GM18861 (cell line): ENCODE results near the gene UBASH3B.

Source experiments
- ATAC-seq: cut with Tn5 transposase; IDR thresholded peaks from one replicate; pipeline ENCODE4 v1.9.1; 2021; ENCODE audit not compliant: unreplicated experiment

UBASH3B gene

GRCh38 chr11:122754553-122755322, 99.2 kb downstream of the UBASH3B start:
- no peak for ATAC-seq

GRCh38 chr11:122755409-122755808, 99.9 kb downstream of the UBASH3B start:
- no peak for ATAC-seq

DNA sequence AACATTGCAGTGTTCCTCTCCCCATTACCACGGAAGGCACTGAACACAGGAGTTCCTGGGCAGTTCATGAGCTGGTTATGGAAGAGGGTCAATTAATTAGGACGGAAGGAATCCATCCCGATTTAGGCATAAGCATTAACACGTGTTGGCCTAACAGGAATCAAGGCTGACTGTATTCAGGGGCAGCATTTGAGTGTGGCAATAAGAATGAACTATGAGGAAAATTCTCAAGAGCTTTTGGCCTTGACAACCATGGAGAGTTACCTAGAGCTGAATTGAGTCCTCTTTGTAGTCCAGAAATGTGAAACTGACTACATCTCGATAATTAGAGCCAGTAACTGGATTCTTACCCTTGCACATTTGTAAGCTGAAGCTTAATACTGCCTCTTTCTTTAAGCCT, 100.4 kb downstream of the UBASH3B start:
- ATAC-seq: no peak

DNA sequence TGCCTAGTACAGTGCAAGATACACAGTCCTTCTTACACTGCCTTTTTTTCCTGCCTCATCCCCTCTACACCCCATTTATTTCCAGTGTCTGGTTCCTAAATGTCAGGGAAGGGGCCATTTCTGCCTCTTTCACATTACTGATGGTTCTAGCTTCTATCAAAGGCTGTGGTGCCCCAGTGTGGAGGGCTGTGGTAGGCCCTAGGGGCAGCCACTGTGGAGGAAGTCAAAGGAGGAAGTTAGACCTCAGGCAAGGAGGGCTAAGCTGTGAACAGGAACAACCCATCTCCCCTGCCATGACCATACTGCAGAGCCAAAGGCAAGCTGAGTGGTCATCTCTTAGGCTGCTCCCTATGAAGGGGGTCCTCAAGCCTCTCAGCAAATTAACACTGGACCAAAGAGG, 100.9 kb downstream of the UBASH3B start:
- no peak for ATAC-seq

- ATAC-seq: no peak
Measured at GRCh38 chr11:122757201-122757600, 101.7 kb downstream of the UBASH3B start.

DNA sequence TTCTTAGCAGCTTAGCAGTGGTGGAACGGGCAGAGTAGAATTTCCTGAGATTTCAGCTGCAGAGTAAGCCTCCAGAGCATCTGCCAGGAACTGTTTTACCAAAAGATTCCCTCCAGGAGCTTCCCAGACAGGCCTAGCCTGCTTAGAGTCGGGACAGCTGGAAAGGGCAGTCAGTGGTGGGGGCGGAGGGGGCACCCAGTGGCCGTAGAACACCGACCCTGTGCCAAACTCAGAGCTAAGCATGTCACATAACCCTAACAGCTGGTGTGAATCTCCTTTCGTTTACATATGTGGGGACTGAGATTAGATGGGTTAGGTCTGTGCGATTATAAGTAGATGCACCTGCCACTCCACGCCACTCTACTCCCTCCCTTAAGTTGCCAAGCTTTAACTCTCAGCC, 102.8 kb downstream of the UBASH3B start:
- ATAC-seq: no peak

DNA sequence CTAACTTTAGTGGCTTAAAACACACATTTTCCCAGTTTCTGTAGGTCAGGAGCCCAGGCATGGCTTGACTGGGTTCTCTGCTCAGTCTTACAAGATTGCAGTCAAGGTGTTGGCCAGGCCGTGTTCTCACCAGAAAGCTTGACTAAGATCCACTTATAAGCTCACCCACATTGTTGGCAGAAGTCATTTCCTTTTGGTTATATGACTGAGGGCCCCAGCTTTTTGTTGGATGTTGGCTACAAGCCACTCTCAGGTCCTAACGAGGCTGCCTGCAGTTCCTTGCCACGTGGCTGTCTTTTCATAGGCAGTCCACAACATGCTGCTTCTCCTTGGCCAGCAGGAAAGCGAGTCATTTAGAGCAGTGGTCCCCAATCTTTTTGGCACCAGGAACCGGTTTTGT, 103.5 kb downstream of the UBASH3B start:
- ATAC-seq: no peak

DNA sequence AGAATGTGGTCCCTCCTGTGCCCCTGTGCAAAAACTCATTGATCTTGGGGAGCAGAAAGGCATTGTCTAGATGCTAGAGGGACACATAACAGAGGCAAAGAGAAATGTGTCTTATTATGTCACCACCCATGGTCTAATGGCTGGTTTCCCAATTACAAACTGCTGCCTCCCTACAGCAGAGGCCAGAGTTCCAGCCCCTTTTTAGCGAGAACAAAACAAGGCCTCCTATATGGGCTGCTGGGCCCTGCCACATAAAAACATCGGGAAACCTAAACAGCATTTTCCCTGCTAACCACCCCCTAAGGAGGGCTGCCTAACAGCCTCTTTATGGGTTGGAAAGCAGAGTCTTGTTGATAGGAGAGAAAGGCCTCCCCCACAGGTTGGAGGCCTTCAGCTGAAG, 107.6 kb downstream of the UBASH3B start:
- ATAC-seq: no peak

GRCh38 chr11:122764371-122765090, 109.0 kb downstream of the UBASH3B start:
- no peak for ATAC-seq

DNA sequence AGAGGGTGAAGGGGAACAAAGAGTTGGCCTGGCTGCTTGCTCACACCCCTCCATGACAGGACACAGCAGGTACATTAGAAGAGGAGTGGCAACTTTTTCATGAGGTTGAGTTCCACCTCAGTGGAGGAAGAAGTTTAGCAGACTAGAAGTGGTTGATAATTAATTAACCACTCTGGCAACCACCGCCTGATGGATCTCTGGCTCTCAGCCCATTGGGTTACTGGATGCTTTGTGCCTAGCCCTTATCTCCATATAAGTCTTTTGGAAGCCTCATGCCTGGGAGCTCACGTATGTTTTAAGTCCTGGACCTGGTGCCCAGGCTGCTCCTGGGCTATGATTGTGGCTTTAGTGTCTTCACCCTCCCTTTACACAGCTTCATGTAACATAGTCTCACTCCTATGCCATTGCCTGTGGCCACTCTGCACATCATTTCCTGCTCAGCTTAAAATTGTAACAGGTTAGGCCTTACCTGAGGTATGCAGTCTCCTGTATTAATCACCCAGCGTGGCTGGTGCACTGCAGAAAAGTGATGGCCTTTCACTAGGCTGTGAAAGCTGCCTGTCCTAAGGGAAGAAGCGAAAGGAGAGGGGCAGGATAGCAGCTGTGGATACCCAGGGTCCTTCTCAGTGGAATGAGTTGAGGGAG, 110.1 kb downstream of the UBASH3B start:
- ATAC-seq: no peak

GRCh38 chr11:122769126-122769780, 113.7 kb downstream of the UBASH3B start:
- ATAC-seq: no peak

DNA sequence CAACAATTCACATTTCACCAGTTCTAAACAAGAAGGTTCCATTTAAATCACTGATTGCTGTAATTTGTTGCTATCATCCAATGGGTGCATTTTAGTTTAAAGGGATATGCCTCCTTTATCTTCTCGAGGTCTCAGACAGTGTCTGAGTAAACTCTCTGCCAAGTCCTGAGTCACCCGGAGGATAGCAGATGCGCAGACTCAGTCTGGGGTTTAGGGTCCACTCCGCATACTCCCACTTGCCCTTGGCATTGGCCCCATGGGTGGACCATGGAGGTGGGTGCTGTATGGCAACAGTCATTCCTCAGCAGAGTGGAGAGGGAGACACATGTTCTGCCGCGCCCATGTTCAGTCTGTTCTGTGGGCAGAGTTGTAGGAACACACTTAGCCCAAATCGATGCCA, 117.4 kb downstream of the UBASH3B start:
- no peak for ATAC-seq

- no peak for ATAC-seq
Measured at GRCh38 chr11:122773781-122774266, 118.3 kb downstream of the UBASH3B start.

- ATAC-seq: no peak
Measured at GRCh38 chr11:122775675-122776271, 120.3 kb downstream of the UBASH3B start.

GRCh38 chr11:122776546-122776945, 121.0 kb downstream of the UBASH3B start:
- ATAC-seq: no peak

- no peak for ATAC-seq
Measured at GRCh38 chr11:122777343-122777742, 121.8 kb downstream of the UBASH3B start.

DNA sequence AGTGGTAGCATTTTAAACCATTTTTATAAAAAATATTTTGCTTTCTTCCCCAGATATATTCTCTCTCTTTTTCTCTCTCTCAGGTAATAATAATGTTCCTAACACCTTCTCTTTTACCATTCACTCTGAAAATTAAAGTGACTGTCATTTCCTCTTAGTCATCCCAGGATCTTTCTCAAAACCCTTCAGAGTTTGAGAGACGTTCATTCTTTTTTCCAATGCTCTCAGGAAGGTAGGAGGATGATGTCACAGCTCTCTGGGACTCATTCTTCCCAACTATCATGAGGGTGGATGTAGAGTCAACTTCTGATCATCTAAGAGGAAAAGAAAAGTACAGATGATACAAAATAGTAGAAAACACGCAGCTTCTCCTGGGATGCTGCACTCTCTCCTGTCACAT, 122.6 kb downstream of the UBASH3B start:
- no peak for ATAC-seq

DNA sequence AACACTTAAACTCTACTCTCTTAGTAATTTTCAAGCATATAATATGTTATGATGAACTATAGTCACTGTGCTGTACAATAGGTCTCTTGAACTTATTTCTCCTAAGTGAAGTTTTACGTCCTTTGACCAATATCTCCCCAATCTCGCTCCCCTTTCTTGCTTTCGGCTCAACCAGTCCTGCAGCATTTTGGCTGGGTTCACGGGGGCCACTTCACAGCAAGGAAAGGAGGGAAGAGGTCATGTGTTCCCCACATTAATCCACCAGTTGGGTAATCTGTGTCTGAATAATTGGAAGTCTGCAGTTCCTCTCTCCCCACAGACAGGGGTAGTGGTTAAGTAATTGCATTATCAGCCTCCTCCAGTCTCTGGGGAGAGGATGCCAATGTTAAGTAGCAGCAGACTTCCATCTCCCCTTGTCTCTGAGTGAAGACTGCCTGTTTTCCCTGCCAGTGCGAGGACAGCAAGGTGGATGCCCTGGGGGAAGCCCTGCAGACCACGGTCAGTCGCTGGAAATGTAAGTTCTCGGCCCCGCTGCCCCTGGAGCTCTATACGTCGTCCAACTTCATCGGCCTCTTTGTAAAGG, 123.6 kb downstream of the UBASH3B start:
- ATAC-seq: no peak

GRCh38 chr11:122780296-122780949, 124.9 kb downstream of the UBASH3B start:
- ATAC-seq: no peak
